Measurements from ENCODE around the gene HOXA2.

Gene HOXA2

DNA sequence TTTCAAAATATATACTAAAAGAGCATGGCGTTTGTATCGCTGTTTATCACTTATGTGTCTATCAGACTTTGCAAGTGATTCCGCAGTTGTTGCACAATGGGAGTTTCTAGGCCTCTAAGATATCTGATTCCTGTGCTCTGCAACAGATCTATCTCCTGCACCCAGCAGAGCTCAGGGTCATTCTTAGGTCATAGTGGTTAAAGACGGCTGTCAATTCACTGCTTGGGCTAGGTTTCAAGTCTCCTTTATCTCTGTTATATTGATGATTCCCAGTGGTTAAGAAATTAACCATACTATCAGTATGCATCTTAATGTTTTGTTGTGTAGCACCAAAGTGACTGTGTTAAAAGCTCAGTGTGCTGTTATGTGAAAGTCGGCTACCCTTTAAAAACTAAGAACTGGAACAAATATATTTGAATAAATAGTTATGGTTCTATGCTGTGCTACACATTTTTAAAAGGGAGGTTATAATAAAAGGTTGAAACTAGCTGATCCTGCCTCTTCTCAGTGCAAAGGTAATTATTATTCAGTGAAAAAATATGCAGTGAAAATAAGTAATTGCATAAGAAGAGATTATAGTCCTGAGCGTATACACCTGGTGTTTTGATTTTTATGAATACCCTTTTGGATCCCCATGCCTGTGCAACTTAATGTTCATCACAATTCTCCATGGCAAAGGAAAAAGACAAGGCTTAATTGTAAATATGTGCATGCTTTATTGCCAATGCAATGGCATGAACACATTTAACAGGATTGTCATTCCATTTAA lies 30.7 kb downstream of the HOXA2 start:
- DNase-seq: no peak

- DNase-seq: no peak
Observed at GRCh38 chr7:27068259-27068658, 34.2 kb downstream of the HOXA2 start.

GRCh38 chr7:27066148-27066547 lies 36.3 kb downstream of the HOXA2 start:
- no peak for DNase-seq

GRCh38 chr7:27065709-27066108 lies 36.8 kb downstream of the HOXA2 start:
- no peak for DNase-seq

DNA sequence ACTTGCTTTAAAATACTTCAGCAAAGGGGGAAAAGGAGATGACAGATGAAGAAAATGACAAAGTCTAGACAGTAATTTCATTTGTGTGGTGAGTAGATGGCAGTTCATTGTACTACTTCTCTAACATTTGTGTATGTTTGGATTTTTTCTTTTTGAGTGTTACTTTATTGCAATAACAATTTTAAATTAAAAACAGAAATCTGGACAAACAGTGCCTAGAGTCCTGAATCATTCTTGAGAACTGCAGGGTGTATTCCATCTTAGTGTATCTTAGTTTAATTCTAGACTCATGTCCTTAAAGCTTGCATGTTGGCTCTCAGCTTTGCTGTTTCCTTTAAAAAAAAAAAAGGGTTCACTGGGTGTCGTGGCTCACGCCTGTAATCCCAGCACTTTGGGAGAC lies 37.8 kb downstream of the HOXA2 start:
- no peak for DNase-seq

DNA sequence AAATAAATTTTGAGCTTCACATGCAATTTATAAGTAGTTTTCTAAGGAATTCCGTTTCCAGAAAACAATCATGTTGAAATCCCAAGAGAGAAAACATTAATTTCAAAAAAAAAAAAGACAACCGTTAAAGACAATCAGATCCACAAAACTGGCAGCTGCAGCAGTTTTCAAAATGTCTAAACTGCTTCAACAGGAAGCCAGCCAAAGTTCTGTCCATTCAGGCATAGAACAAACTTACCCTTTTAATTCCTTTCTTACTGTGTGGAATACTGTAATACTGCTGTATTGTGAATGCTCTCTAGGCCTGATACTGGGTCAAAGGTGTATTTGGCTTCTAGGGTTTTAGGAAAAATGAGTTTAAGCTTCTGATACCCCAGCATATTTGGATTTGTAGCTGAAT lies 38.3 kb downstream of the HOXA2 start:
- DNase-seq: no peak

- no peak for DNase-seq
Observed at GRCh38 chr7:27062946-27063345, 39.5 kb downstream of the HOXA2 start.

- DNase-seq: no peak
Observed at GRCh38 chr7:27053153-27053552, 49.3 kb downstream of the HOXA2 start.

DNA sequence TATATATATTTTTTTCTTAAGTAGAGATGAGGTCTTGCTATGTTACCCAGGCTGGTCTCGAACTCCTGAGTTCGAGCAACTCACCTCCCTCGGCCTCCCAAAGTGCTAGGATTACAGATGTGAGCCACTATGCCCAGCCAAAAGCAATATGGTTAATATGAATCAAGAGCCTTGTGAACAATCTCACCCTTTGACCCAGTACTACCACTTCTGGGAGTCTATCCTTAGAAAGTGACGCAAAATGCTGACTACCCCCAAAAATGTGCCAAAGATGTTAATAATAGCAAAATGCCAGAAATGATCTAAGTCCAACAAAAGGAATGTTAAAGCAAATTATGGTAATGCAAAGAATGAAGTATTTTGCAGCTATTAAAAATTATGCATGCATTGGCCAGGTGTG lies 51.0 kb downstream of the HOXA2 start:
- no peak for DNase-seq

All from activated CD4-positive, alpha-beta T cell treated with anti-CD3 and anti-CD28 coated beads for 1 hour (primary cell).